SK-N-SH (cell line): ENCODE data around the gene NDFIP1. TPM values are rescaled to one million over a fixed set of nuclear protein-coding genes. Genes with fewer than 3 reads are reported as not detected.

Source experiments
- CTCF ChIA-PET: fragments of 300-600, 350-600 bp; formaldehyde crosslinking; extraction: SDS; loops from one replicate; lab custom pipeline; 2021; lab: Yijun Ruan, JAX
- POLR2A ChIA-PET: fragments of 350-600 bp; sonication (Branson Sonifier 250); formaldehyde crosslinking; extraction: SDS; loops from one replicate; lab custom pipeline; 2020; ENCODE audit warnings: antibody characterized with exemption, inconsistent platforms; lab: Yijun Ruan, JAX
- DNase-seq: peaks from one replicate; pipeline ENCODE4 v3.0.0; 2012
- H2AFZ ChIP-seq: fragments of 200-600 bp; sonication (generic); 2 replicates; pipeline ENCODE4 v1.8.1; 2016; ENCODE audit warnings: antibody characterized with exemption, mild to moderate bottlenecking, low read depth
- H3F3A ChIP-seq: fragments of 200-600 bp; sonication (generic); replicated peaks from 2 replicates; pipeline ENCODE3; 2016; ENCODE audit warnings: antibody characterized with exemption, mild to moderate bottlenecking; ENCODE audit not compliant: insufficient read depth
- H3K27ac ChIP-seq, 2 experiments: fragments of 200-500 bp in 1 of 2; fragments of 200-600 bp in 1 of 2; sonication (Bioruptor generic) in 1 of 2; sonication (generic), shearing (Covaris generic) in 1 of 2; 2 replicates each; pipeline versions ENCODE4 v1.5.1 to v1.6.1; 2014 to 2016; ENCODE audit warnings: low read depth in 2 of 2, inconsistent platforms in 1 of 2, low read length in 1 of 2, mild to moderate bottlenecking in 1 of 2, mixed read lengths in 1 of 2
- H3K27me3 ChIP-seq: fragments of 200-600 bp; sonication (generic), shearing (Covaris generic); 2 replicates; pipeline ENCODE4 v1.6.1; 2016; ENCODE audit warnings: mixed run types; ENCODE audit not compliant: insufficient read depth
- H3K36me3 ChIP-seq, 2 experiments: fragments of 200-500 bp in 1 of 2; fragments of 200-600 bp in 1 of 2; sonication (Bioruptor generic) in 1 of 2; sonication (generic) in 1 of 2; replicated peaks in 1 of 2; 2 replicates each; pipeline versions ENCODE3 to v1.5.1; 2014 to 2016; ENCODE audit warnings: low read length in 1 of 2, mild to moderate bottlenecking in 1 of 2; ENCODE audit not compliant: insufficient read depth in 2 of 2, control insufficient read depth in 1 of 2
- H3K4me1 ChIP-seq, 2 experiments: fragments of 200-500 bp in 1 of 2; fragments of 200-600 bp in 1 of 2; sonication (Bioruptor generic) in 1 of 2; sonication (generic), shearing (Covaris generic) in 1 of 2; 2 replicates each; pipeline versions ENCODE4 v1.5.1 to v1.6.1; 2014 to 2016; ENCODE audit warnings: low read depth in 1 of 2, low read length in 1 of 2, mixed run types in 1 of 2; ENCODE audit not compliant: insufficient read depth in 2 of 2, control insufficient read depth in 1 of 2
- H3K4me2 ChIP-seq: fragments of 200-600 bp; sonication (generic), shearing (Covaris generic); 2 replicates; pipeline ENCODE4 v1.6.1; 2017; ENCODE audit warnings: mixed run types
- H3K4me3 ChIP-seq, 2 experiments: fragments of 200-500 bp in 1 of 2; fragments of 200-600 bp in 1 of 2; sonication (Bioruptor generic) in 1 of 2; sonication (generic), shearing (Covaris generic) in 1 of 2; 2 replicates each; pipeline versions ENCODE4 v1.5.1 to v1.8.1; 2014 to 2016; ENCODE audit warnings: low read depth in 2 of 2, inconsistent platforms in 1 of 2, low read length in 1 of 2, mild to moderate bottlenecking in 1 of 2, mixed read lengths in 1 of 2, moderate library complexity in 1 of 2
- H3K79me2 ChIP-seq: fragments of 200-600 bp; sonication (generic); 2 replicates; pipeline ENCODE4 v1.8.1; 2017; ENCODE audit warnings: mild to moderate bottlenecking; ENCODE audit not compliant: insufficient read depth
- H3K9ac ChIP-seq: fragments of 200-600 bp; sonication (generic); 2 replicates; pipeline ENCODE4 v1.6.1; 2017; ENCODE audit warnings: mixed run types
- H3K9me2 ChIP-seq: fragments of 200-600 bp; sonication (generic); 2 replicates; pipeline ENCODE4 v1.6.1; 2017; ENCODE audit warnings: mixed run types
- H3K9me3 ChIP-seq: fragments of 200-600 bp; sonication (generic); 2 replicates; pipeline ENCODE4 v1.6.1; 2017; ENCODE audit warnings: mixed run types, mild to moderate bottlenecking, moderate library complexity
- H4K20me1 ChIP-seq: fragments of 200-600 bp; sonication (generic); 2 replicates; pipeline ENCODE4 v1.6.1; 2017; ENCODE audit warnings: mild to moderate bottlenecking, mixed run types; ENCODE audit not compliant: insufficient read depth
- CHD2 ChIP-seq: fragments of 150-350 bp; IDR thresholded peaks from 2 replicates; pipeline ENCODE4 v1.6.1; 2018; ENCODE audit warnings: low read length; ENCODE audit not compliant: partially characterized antibody
- CTCF ChIP-seq: fragments of 200-600 bp; sonication (generic); IDR thresholded peaks from 2 replicates; pipeline ENCODE4 v1.6.1; 2017; ENCODE audit warnings: antibody characterized with exemption, mild to moderate bottlenecking, moderate library complexity
- ELF1 ChIP-seq: IDR thresholded peaks from 2 replicates; pipeline ENCODE4 v1.4.0; 2012
- EP300 ChIP-seq, 2 experiments: IDR thresholded peaks; 2 replicates each; pipeline versions ENCODE4 v1.4.0 to v1.6.1; 2012; ENCODE audit warnings: borderline replicate concordance in 1 of 2, low read depth in 1 of 2, low read length in 1 of 2
- EZH2phosphoT487 ChIP-seq: fragments of 200-600 bp; sonication (generic); IDR thresholded peaks from 2 replicates; pipeline ENCODE4 v1.6.1; 2017; ENCODE audit warnings: low read depth, mixed run types, mild to moderate bottlenecking, antibody characterized with exemption, moderate library complexity, borderline replicate concordance
- FOXJ3 ChIP-seq: sonication (generic); formaldehyde crosslinking; IDR thresholded peaks from 2 replicates; pipeline ENCODE4 v1.5.1; 2020; ENCODE audit warnings: mild to moderate bottlenecking, missing genetic modification reagents
- GABPA ChIP-seq: IDR thresholded peaks from 2 replicates; pipeline ENCODE4 v1.4.0; 2012; ENCODE audit warnings: low read depth, mild to moderate bottlenecking
- GATA2 ChIP-seq: sonication (generic); formaldehyde crosslinking; IDR thresholded peaks from 2 replicates; pipeline ENCODE4 v1.5.0; 2020; ENCODE audit warnings: mild to moderate bottlenecking, missing genetic modification reagents
- JUND ChIP-seq: IDR thresholded peaks from 2 replicates; pipeline ENCODE4 v1.4.0; 2012
- MEF2A ChIP-seq: IDR thresholded peaks from 2 replicates; pipeline ENCODE4 v1.4.0; 2012; ENCODE audit warnings: low read depth, borderline replicate concordance
- NRF1 ChIP-seq: IDR thresholded peaks from 2 replicates; pipeline ENCODE4 v1.6.1; 2012; ENCODE audit warnings: low read depth, mild to moderate bottlenecking, low read length
- PBX3 ChIP-seq: IDR thresholded peaks from 2 replicates; pipeline ENCODE4; 2012
- POLR2AphosphoS5 ChIP-seq: IDR thresholded peaks from 2 replicates; pipeline ENCODE4 v1.6.1; 2012; ENCODE audit warnings: low read depth, low read length
- RAD21 ChIP-seq: IDR thresholded peaks from 2 replicates; pipeline ENCODE4 v1.6.1; 2012; ENCODE audit warnings: mild to moderate bottlenecking, low read length
- RCOR1 ChIP-seq: fragments of 150-350 bp; IDR thresholded peaks from 2 replicates; pipeline ENCODE4 v1.6.1; 2017; ENCODE audit warnings: antibody characterized with exemption, low read length
- RXRA ChIP-seq: IDR thresholded peaks from 2 replicates; pipeline ENCODE4 v1.4.0; 2012; ENCODE audit warnings: low read depth, mild to moderate bottlenecking, borderline replicate concordance
- TAF1 ChIP-seq: IDR thresholded peaks from 2 replicates; pipeline ENCODE4 v1.6.1; 2012; ENCODE audit warnings: low read depth, mild to moderate bottlenecking, low read length, moderate library complexity, borderline replicate concordance
- TEAD4 ChIP-seq: IDR thresholded peaks from 2 replicates; pipeline ENCODE4 v1.4.0; 2012; ENCODE audit warnings: mild to moderate bottlenecking, borderline replicate concordance; ENCODE audit not compliant: insufficient read depth
- polyA plus RNA-seq, 3 experiments: library from polyadenylated mRNA; depleted of rRNA; stranded (reverse); fragments of >200 nt; gene quantifications; 2 replicates each; pipeline ENCODE4 v1.2.3, GENCODE V29; 2012

NDFIP1 gene
- polyA plus RNA-seq, 1 of the 3 experiments (the other 2 are of a cell fraction): 40.0 TPM

DNA sequence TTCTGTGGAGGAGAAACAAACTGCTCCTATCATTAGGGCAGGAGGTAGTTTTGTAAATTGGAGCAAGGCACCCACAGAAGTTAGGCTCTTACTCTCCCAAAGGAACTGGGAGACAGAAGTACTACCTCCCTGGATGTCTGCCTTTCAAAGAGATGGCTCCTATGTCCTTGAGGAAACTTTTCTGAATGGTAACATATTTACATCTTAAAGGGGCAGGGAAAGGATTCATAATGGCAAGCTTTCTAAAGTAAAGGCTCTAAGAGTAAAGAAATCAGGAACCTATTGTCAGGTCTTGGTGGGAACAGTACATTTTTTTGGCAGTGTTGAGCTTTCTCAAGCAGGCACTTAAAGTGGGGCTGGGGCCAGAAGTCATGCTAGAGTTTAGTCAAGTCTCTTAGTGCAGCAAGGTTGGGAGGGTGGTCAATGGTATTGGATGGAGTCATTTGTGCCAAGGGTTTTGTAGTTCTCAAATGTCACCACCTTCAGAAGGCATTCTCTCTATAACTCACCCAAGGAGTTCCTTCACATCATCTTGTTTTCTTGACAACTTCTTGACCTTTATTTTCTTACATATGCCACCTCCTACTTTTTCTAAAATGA, 26.3 kb upstream of the NDFIP1 start:
- H3K27me3 ChIP-seq: no peaks in the 10 kb centered on the region
- no peak overlapping the region for H2AFZ ChIP-seq
- ChIA-PET POLR2A (no interaction called here), CTCF (no interaction called here)
- no peaks in the 10 kb centered on the region for H4K20me1 ChIP-seq
- H3F3A ChIP-seq: no peaks in the 10 kb centered on the region
- peaks cover 0 to 12% of the 10 kb centered on the region in 2 experiments; a peak in 2 of 4 replicates for H3K4me1 ChIP-seq
- TF ChIP-seq TAF1 (no peak), TEAD4 (no peak), GABPA (no peak), POLR2AphosphoS5 (no peak), CHD2 (no peak), EZH2phosphoT487 (no peak), CTCF (no peak), FOXJ3 (CRISPR knock-in tag) (no peak), NRF1 (no peak), EP300 (IDR thresholded peaks at IDR 0.05; ENCODE audit: borderline replicate concordance in 1 of 2, low read depth in 1 of 2, low read length in 1 of 2) (no peak), PBX3 (no peak), GATA2 (CRISPR knock-in tag) (no peak), ELF1 (no peak), MEF2A (no peak), RCOR1 (no peak), RXRA (no peak), RAD21 (no peak), JUND (no peak)
- no peaks in the 10 kb centered on the region for H3K79me2 ChIP-seq
- no peak overlapping the region for H3K4me3 ChIP-seq
- no peak overlapping the region for H3K4me2 ChIP-seq
- H3K36me3 ChIP-seq: no peaks in the 10 kb centered on the region
- no peak overlapping the region for H3K9ac ChIP-seq
- H3K27ac ChIP-seq: no peak overlapping the region
- DNase-seq: no peak
- no peaks in the 10 kb centered on the region for H3K9me3 ChIP-seq
- no peaks in the 10 kb centered on the region for H3K9me2 ChIP-seq

DNA sequence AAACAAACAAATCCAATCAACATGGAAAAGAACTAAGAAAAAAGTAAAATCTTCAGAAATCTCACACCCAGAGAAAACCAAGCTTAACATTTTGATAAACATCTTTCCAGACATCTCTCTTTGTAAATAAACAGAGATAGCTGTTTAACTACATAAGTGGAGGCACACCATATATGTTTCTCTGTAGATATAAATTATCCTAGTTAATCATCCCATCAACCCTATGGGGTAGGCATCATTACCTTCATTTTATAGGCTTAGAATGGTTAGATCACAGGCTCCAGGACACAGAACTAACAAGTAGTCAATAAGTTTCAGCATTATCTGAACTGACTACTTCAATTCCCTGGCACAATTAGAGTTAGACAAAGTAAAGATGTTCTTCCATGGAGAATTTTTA, 22.4 kb upstream of the NDFIP1 start:
- POLR2A ChIA-PET: no interaction called here
- no peaks in the 10 kb centered on the region for H3F3A ChIP-seq
- no peak overlapping the region for H3K4me3 ChIP-seq
- no peak for DNase-seq
- no peaks in the 10 kb centered on the region for H3K4me1 ChIP-seq
- CTCF ChIA-PET: interaction anchor here (0.9 kb wide), 1 partner anchor 22 kb away, joined by 3 read pairs; no protein-coding TSS in a partner anchor
- H3K79me2 ChIP-seq: no peaks in the 10 kb centered on the region
- H3K9me2 ChIP-seq: no peaks in the 10 kb centered on the region
- H3K27ac ChIP-seq: no peak overlapping the region
- no peaks in the 10 kb centered on the region for H3K36me3 ChIP-seq
- no peak overlapping the region for H2AFZ ChIP-seq
- no peak for TF ChIP-seq TEAD4
- no peak for TF ChIP-seq ELF1
- no peaks in the 10 kb centered on the region for H3K27me3 ChIP-seq
- no peak overlapping the region for H3K4me2 ChIP-seq
- no peaks in the 10 kb centered on the region for H3K9me3 ChIP-seq
- no peaks in the 10 kb centered on the region for H4K20me1 ChIP-seq
- no peak overlapping the region for H3K9ac ChIP-seq
